HG03280 (cell line): Measurements from ENCODE around the gene SUGP2.
"Not testable (repeated sequence)": the region's sequence is repeated elsewhere in the genome, so short reads cannot be mapped to it uniquely, and the experiment has no call there.

ENCODE experiments used
- ATAC-seq: cut with Tn5 transposase; IDR thresholded peaks from one replicate; pipeline ENCODE4 v1.9.1; 2021; ENCODE audit warnings: mild to moderate bottlenecking, moderate library complexity; ENCODE audit not compliant: unreplicated experiment

SUGP2 gene

GRCh38 chr19:18961767-18962620, 71.3 kb downstream of the SUGP2 start:
- no peak for ATAC-seq

- no peak for ATAC-seq
Observed at GRCh38 chr19:18960370-18960769, 72.9 kb downstream of the SUGP2 start.

- ATAC-seq = no peak
Observed at GRCh38 chr19:18955042-18955441, 78.3 kb downstream of the SUGP2 start.

- ATAC-seq = no peak
Observed at GRCh38 chr19:18954094-18954493, 79.2 kb downstream of the SUGP2 start.

- not testable (repeated sequence) for ATAC-seq
Observed at GRCh38 chr19:18952364-18953003, 80.8 kb downstream of the SUGP2 start.

- ATAC-seq = no peak
Observed at GRCh38 chr19:18951721-18952281, 81.5 kb downstream of the SUGP2 start.

- ATAC-seq = no peak
Observed at GRCh38 chr19:18949858-18950257, 83.5 kb downstream of the SUGP2 start.

- no peak for ATAC-seq
Observed at GRCh38 chr19:18948976-18949356, 84.4 kb downstream of the SUGP2 start.

GRCh38 chr19:18948075-18948975, 85.0 kb downstream of the SUGP2 start:
- ATAC-seq = no peak

GRCh38 chr19:18946918-18947317, 86.4 kb downstream of the SUGP2 start:
- no peak for ATAC-seq

GRCh38 chr19:18946335-18946734, 87.0 kb downstream of the SUGP2 start:
- ATAC-seq = no peak

GRCh38 chr19:18945297-18945696, 88.0 kb downstream of the SUGP2 start:
- ATAC-seq = no peak

GRCh38 chr19:18943465-18943864, 89.9 kb downstream of the SUGP2 start:
- ATAC-seq = no peak

GRCh38 chr19:18942692-18943091, 90.6 kb downstream of the SUGP2 start:
- ATAC-seq = no peak

GRCh38 chr19:18941628-18942354, 91.5 kb downstream of the SUGP2 start:
- no peak for ATAC-seq
